Measurements from ENCODE around the gene CDIPT. TPM values are rescaled to one million over a fixed set of nuclear protein-coding genes. Genes with fewer than 3 reads are reported as not detected.

The CDIPT gene
- polyA plus RNA-seq, 1 donor from 2014 or later = 95.6 TPM

GRCh38 chr16:29844575-29845331, 18.3 kb downstream of the CDIPT start:
- Histone ChIP-seq H3K36me3 (ENCODE audit: insufficient read depth, low read length) (no peaks in the 10 kb centered on the region), H4K20me1 (ENCODE audit: insufficient read depth) (no peaks in the 10 kb centered on the region), H3K9me2 (ENCODE audit: insufficient read depth, low read length) (no peaks in the 10 kb centered on the region), H3K9ac (ENCODE audit: low read length) (no peak overlapping the region), H3K27me3 (ENCODE audit: insufficient read depth, low read depth, low read length) (no peaks in the 10 kb centered on the region), H2AFZ (ENCODE audit: low read depth, low read length) (no peak overlapping the region), H3K4me3 (ENCODE audit: low read length) (no peak overlapping the region), H3K9me3 (ENCODE audit: low read length) (no peaks in the 10 kb centered on the region), H3K79me2 (replicated peaks; ENCODE audit: insufficient read depth, low read length) (no peaks in the 10 kb centered on the region), H3K27ac (ENCODE audit: low read length) (no peak overlapping the region), H3K4me2 (ENCODE audit: low read length) (no peak overlapping the region), H3F3A (ENCODE audit: insufficient read depth, low read length, poor library complexity, severe bottlenecking) (no peaks in the 10 kb centered on the region)
- TF ChIP-seq EP300 (conservative IDR thresholded peaks at IDR 0.05; ENCODE audit: poor library complexity, severe bottlenecking) (no peak), SMC3 (conservative IDR thresholded peaks at IDR 0.05; ENCODE audit: poor library complexity) (no peak), EZH2 (IDR thresholded peaks at IDR 0.05; ENCODE audit: borderline replicate concordance, insufficient read depth, low read length, poor library complexity, severe bottlenecking) (no peak), TAF1 (IDR thresholded peaks at IDR 0.05; ENCODE audit: low read depth) (no peak), MXI1 (conservative IDR thresholded peaks at IDR 0.05; ENCODE audit: poor library complexity, severe bottlenecking) (no peak), CTCF (IDR thresholded peaks at IDR 0.05; ENCODE audit: poor library complexity, severe bottlenecking) (no peak), RAD21 (conservative IDR thresholded peaks at IDR 0.05) (no peak), REST (IDR thresholded peaks at IDR 0.05; ENCODE audit: borderline replicate concordance) (no peak), POLR2AphosphoS5 (IDR thresholded peaks at IDR 0.05) (no peak)

- Histone ChIP-seq H3K36me3 (ENCODE audit: insufficient read depth, low read length) (no peaks in the 10 kb centered on the region), H3K9ac (ENCODE audit: low read length) (no peak overlapping the region), H3K79me2 (replicated peaks; ENCODE audit: insufficient read depth, low read length) (no peaks in the 10 kb centered on the region), H3K9me2 (ENCODE audit: insufficient read depth, low read length) (no peaks in the 10 kb centered on the region), H2AFZ (ENCODE audit: low read depth, low read length) (no peak overlapping the region), H3K27ac (ENCODE audit: low read length) (no peak overlapping the region), H3K4me2 (ENCODE audit: low read length) (no peak overlapping the region), H3K4me3 (ENCODE audit: low read length) (no peak overlapping the region), H3F3A (ENCODE audit: insufficient read depth, low read length, poor library complexity, severe bottlenecking) (no peaks in the 10 kb centered on the region), H4K20me1 (ENCODE audit: insufficient read depth) (no peaks in the 10 kb centered on the region), H3K9me3 (ENCODE audit: low read length) (no peaks in the 10 kb centered on the region), H3K27me3 (ENCODE audit: insufficient read depth, low read depth, low read length) (no peaks in the 10 kb centered on the region)
- TF ChIP-seq EZH2 (IDR thresholded peaks at IDR 0.05; ENCODE audit: borderline replicate concordance, insufficient read depth, low read length, poor library complexity, severe bottlenecking) (no peak), RAD21 (conservative IDR thresholded peaks at IDR 0.05) (no peak), POLR2AphosphoS5 (IDR thresholded peaks at IDR 0.05) (no peak), REST (IDR thresholded peaks at IDR 0.05; ENCODE audit: borderline replicate concordance) (no peak), EP300 (conservative IDR thresholded peaks at IDR 0.05; ENCODE audit: poor library complexity, severe bottlenecking) (no peak), SMC3 (conservative IDR thresholded peaks at IDR 0.05; ENCODE audit: poor library complexity) (no peak), MXI1 (conservative IDR thresholded peaks at IDR 0.05; ENCODE audit: poor library complexity, severe bottlenecking) (no peak), CTCF (IDR thresholded peaks at IDR 0.05; ENCODE audit: poor library complexity, severe bottlenecking) (no peak), TAF1 (IDR thresholded peaks at IDR 0.05; ENCODE audit: low read depth) (no peak)
These were observed 19.1 kb downstream of the CDIPT start for GRCh38 chr16:29843931-29844330.
